NCI-H1436 treated with DMSO at 0.1 percent for 48 hours (cell line): ENCODE measurements around the gene DDIAS.
"Not testable (repeated sequence)": the region's sequence is repeated elsewhere in the genome, so short reads cannot be mapped to it uniquely, and the experiment has no call there.

Experiments
- DNase-seq: peaks from one replicate; lab custom pipeline; 2025; lab: John Stamatoyannopoulos, UW

The DDIAS gene

GRCh38 chr11:82927264-82927880, 25.8 kb downstream of the DDIAS start:
- no peak for DNase-seq

GRCh38 chr11:82929121-82929520, 27.6 kb downstream of the DDIAS start:
- DNase-seq, result no peak

- no peak for DNase-seq
These were observed 28.7 kb downstream of the DDIAS start for GRCh38 chr11:82930229-82930628.

- DNase-seq, result no peak
These were observed 29.2 kb downstream of the DDIAS start for GRCh38 chr11:82930734-82931133.

GRCh38 chr11:82932564-82932963, 31.0 kb downstream of the DDIAS start:
- DNase-seq, result no peak

- DNase-seq, result no peak
These were observed 34.7 kb downstream of the DDIAS start for GRCh38 chr11:82936261-82936660.

- no peak for DNase-seq
These were observed 36.0 kb downstream of the DDIAS start for GRCh38 chr11:82937554-82937953.

- DNase-seq, result no peak
These were observed 37.9 kb downstream of the DDIAS start for GRCh38 chr11:82939456-82939855.

GRCh38 chr11:82942376-82942775, 40.8 kb downstream of the DDIAS start:
- DNase-seq, result no peak

- not testable (repeated sequence) for DNase-seq
These were observed 41.9 kb downstream of the DDIAS start for GRCh38 chr11:82943430-82943829.

- DNase-seq, result no peak
These were observed 42.7 kb downstream of the DDIAS start for GRCh38 chr11:82944198-82944597.

GRCh38 chr11:82945041-82945440, 43.5 kb downstream of the DDIAS start:
- DNase-seq, result not testable (repeated sequence)

GRCh38 chr11:82945682-82946081, 44.1 kb downstream of the DDIAS start:
- no peak for DNase-seq

- no peak for DNase-seq
These were observed 47.8 kb downstream of the DDIAS start for GRCh38 chr11:82949352-82949751.

- DNase-seq, result not testable (repeated sequence)
These were observed 49.0 kb downstream of the DDIAS start for GRCh38 chr11:82950502-82950901.

GRCh38 chr11:82955736-82956453, 54.4 kb downstream of the DDIAS start:
- DNase-seq, result not testable (repeated sequence)

GRCh38 chr11:82959987-82960778, 58.6 kb downstream of the DDIAS start:
- no peak for DNase-seq

GRCh38 chr11:82960779-82961143, 59.2 kb downstream of the DDIAS start:
- DNase-seq, result no peak

GRCh38 chr11:82962021-82962420, 60.5 kb downstream of the DDIAS start:
- DNase-seq, result not testable (repeated sequence)

GRCh38 chr11:82967381-82967780, 65.8 kb downstream of the DDIAS start:
- no peak for DNase-seq

- DNase-seq, result no peak
These were observed 68.3 kb downstream of the DDIAS start for GRCh38 chr11:82969811-82970210.

- DNase-seq, result not testable (repeated sequence)
These were observed 69.1 kb downstream of the DDIAS start for GRCh38 chr11:82970507-82971083.

- DNase-seq, result not testable (repeated sequence)
These were observed 70.0 kb downstream of the DDIAS start for GRCh38 chr11:82971519-82971946.
